ENCODE data around the gene RSBN1L.

Gene RSBN1L

DNA sequence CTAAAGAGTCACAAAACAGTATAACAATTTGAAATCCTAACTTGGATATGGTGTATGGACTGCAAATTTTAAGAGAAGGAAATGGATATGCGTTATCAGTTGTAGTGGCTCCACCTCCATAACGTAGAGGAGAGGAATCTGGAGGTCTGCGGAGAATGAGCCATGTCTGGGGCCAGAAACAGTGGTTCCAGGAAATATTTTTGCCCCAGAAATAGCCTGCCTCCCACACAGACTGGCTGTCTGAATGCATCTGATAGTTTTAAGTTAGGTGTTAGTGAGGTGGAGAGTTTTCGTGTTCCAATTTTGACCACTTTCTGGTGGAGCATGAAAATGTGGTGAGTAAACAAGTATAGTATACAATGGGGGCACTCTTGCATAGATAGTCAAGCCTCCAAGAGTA is 103.9 kb downstream of the RSBN1L start:
- no peak for DNase-seq (ENCODE audit: low read depth in 1 of 2, low spot score in 1 of 2)

DNA sequence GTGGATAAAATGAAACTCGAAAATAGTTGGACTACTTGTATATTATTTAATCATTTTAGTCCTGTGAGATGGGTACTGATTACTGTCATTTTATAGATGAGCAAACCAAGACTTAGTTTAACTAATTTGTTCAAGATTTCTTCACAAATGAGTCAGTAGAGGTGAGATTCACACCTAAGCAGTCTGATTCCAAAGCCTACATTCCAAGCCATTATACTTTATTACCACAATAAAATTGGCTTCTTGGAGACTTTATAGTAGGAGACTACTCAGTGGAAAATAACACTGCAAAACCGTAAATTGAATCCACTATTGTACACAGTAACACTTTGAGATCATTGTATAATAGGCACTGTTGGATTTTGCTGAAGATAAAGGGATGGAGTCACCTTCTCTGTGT is 104.5 kb downstream of the RSBN1L start:
- no peak for DNase-seq (ENCODE audit: low read depth in 1 of 2, low spot score in 1 of 2)

GRCh38 chr7:77802557-77803405 is 106.5 kb downstream of the RSBN1L start:
- no peak for DNase-seq (ENCODE audit: low read depth in 1 of 2, low spot score in 1 of 2)

GRCh38 chr7:77806425-77806824 is 110.2 kb downstream of the RSBN1L start:
- DNase-seq (ENCODE audit: low read depth in 1 of 2, low spot score in 1 of 2): no peak

DNA sequence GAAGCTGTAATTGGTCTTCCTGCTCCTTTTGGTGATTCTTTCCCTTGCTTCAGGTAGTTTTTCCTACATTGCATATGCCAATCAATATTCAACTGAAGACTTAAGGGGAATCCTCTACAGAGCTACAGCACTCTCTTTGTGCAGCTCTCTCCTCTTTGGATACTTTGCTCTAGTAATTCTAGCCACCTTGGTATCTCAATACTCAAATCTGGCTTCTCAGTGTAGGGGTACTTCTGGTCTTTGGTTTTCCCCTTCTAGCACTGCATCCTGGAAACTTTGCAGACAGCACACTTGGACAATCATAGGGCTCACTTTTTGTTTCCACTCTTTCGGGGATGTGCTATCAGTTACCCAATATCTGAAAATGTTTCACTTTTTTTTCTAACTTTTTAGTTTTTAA is 112.3 kb downstream of the RSBN1L start:
- no peak for DNase-seq (ENCODE audit: low read depth in 1 of 2, low spot score in 1 of 2)

DNA sequence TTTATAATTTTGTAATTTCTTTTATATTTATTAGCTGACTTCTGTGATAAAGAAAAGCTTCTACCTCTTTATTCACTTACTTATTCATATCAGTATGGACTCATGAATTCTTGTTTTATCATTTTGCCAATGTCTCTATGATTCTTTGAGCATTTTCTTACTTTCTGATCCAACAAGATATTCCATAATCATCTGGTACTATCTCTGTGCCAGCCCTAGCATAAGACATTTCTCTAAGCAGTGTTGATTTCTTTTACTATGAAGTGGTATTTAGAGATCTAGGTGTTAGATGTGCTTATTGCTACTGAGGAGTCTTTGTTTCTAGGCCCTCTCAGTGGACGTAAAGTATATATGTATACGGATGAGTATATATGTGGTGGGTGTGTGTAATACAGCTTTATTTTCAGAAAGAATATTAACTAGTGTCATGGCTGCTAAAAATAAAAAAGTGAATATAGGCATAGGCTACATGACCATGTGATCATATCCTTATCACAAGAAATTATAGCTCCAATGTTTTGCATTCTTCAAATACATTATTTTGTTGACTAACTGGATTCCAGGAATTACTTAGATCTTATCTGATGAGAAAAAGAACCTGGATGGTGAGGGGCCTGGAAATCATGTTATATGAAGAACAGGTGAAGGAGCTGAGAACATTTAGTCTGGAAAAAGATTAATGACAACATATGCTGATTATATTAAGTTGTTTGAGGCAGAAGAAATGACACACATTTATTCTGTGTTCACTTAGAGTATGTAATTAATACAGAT is 115.4 kb downstream of the RSBN1L start:
- no peak for DNase-seq (ENCODE audit: low read depth in 1 of 2, low spot score in 1 of 2)

DNA sequence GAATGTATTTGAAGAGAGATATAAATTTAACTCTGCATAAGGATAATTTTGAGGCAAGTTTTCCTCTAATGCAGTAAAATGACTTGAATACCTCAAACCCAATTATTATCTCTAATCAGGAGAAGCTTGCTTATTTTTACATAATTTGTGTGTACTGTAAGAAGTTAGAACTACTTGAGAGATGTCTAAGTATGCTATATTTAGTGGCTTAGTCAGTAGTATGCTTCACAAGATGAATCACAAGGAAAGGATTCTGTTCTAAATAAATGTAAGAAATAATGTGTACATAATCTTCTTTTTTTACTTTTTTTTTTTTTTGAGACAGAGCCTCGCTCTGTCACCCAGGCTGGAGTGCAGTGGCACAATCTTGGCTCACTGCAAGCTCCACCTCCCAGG is 116.0 kb downstream of the RSBN1L start:
- no peak for DNase-seq (ENCODE audit: low read depth in 1 of 2, low spot score in 1 of 2)

GRCh38 chr7:77813180-77813579 is 116.9 kb downstream of the RSBN1L start:
- no peak for DNase-seq (ENCODE audit: low read depth in 1 of 2, low spot score in 1 of 2)

DNA sequence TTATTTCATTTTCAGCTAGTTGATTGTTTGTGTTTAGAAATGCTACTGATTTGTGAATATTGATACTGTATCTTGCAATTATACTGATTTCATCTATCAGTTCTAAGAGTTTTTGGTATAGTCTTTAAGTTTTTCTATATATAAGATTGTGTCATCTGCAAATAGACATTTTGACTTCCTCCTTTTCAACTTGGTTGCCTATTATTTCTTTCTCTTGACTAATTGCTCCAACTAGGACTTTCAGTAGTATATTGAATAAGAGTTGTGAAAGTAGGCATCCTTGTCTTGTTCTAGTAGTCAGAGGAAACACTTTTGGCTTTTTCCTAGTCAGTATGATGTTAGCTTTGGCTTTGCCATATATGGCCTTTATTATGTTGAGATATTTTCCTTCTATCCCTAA is 122.8 kb downstream of the RSBN1L start:
- DNase-seq (ENCODE audit: low read depth in 1 of 2, low spot score in 1 of 2): no peak

DNA sequence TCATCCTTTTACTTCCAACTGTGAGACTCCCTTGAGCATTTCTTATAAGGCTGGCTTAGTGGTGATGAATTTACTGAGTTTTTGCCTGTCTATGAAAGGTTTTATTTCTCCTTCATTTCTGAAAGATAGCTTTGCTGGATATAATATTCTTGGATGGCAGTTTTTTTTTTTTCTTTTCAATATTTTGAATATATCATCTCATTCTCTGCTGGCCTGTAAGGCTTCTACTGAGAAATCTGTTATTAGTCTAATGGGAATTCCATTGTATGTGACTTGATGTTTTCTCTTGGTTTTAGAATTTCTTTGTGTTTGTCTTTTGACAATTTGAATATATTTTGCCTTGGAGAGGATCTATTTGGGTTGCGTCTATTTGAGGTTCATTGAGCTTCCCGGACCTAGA is 124.7 kb downstream of the RSBN1L start:
- DNase-seq (ENCODE audit: low read depth in 1 of 2, low spot score in 1 of 2): no peak

DNA sequence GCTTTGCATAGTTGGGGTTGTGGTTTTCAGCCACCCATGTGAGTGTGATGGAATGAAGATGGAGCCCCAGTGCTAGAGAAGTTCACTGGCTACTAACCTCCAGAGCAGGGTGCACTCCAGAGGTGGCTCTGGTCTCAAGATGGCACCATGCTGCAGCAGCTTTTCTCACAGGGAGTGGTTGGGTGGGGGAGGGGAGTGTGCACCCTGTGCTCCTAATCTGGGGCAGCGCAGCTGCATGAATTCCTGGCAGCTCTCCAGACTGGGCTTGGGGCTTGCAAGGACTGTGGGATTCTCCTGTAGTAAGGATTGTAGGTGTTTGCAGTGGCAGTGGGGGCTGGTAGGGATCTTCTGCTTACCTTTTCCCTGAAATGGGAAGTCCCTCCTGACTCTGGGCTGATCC is 126.0 kb downstream of the RSBN1L start:
- no peak for DNase-seq (ENCODE audit: low read depth in 1 of 2, low spot score in 1 of 2)

GRCh38 chr7:77823787-77824186 is 127.5 kb downstream of the RSBN1L start:
- no peak for DNase-seq (ENCODE audit: low read depth in 1 of 2, low spot score in 1 of 2)

- no peak for DNase-seq (ENCODE audit: low read depth in 1 of 2, low spot score in 1 of 2)
Measured at GRCh38 chr7:77824636-77825035, 128.4 kb downstream of the RSBN1L start.

DNA sequence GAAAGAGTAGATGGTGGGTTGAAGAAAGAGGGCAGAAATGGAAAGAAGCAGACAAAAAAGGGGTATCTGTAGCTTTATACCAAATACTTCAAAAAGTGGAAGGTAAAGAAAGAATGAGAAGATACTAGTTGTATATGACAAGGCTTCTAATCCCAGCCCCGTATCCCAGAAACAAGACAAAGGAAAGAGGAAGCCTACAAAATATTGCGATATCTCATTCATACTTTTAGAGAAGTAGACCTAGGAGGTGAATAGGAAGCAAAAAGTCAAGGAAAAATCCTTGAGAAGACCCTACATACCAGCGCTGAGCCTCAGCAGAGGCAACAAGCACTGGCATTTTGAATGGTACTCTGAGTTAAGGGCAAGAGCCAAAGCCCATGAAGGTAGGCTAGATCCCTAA is 128.9 kb downstream of the RSBN1L start:
- no peak for DNase-seq (ENCODE audit: low read depth in 1 of 2, low spot score in 1 of 2)

DNA sequence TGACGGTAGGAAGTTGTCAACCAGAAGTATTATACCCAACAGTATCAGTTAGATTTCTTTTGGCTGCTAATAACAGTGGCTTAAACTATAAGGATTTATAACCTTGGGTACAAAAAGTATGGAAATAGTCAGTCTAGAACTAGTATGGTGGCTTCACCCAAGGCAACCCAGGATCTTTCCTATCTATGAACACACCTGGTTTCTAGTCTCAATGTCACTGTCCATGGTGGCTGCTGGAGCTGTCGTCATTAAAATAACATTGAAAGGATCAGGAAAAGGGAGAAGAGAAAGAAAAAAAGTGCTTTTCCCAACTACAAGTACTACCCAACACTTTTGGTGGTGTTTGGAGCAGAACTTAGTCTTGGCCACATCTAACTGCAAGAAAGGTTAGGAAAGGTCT is 130.0 kb downstream of the RSBN1L start:
- DNase-seq (ENCODE audit: low read depth in 1 of 2, low spot score in 1 of 2): no peak

- DNase-seq (ENCODE audit: low read depth in 1 of 2, low spot score in 1 of 2): no peak
Measured at GRCh38 chr7:77827999-77828398, 131.7 kb downstream of the RSBN1L start.

GRCh38 chr7:77830649-77831355 is 134.5 kb downstream of the RSBN1L start:
- no peak for DNase-seq (ENCODE audit: low read depth in 1 of 2, low spot score in 1 of 2)

GRCh38 chr7:77831481-77831880 is 135.2 kb downstream of the RSBN1L start:
- no peak for DNase-seq (ENCODE audit: low read depth in 1 of 2, low spot score in 1 of 2)

DNA sequence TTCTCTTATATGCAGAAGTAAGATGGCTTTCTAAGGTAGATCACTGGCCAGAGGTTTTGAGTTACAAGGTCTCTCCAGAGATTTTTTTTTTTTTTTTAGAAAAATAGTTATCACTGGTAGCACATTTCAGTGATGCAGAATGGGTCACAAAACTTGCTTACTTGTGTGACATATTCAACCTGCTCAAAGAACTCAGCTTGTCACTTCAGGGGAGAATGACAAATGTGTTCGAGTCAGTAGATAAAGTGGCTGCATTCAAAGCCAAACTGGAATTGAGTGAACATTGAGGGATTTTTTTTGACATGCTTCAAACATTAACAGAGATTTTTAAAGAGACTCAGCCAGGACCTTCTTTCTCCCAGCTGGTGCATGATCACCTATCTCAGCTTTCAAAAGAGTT is 135.7 kb downstream of the RSBN1L start:
- no peak for DNase-seq (ENCODE audit: low read depth in 1 of 2, low spot score in 1 of 2)
